NCI-H510A treated with DMSO at 0.1 percent for 48 hours (cell line): ENCODE results near the gene MGAT3.

Experiments used
- DNase-seq: peaks from one replicate; lab custom pipeline; 2025; lab: John Stamatoyannopoulos, UW

Gene MGAT3

DNA sequence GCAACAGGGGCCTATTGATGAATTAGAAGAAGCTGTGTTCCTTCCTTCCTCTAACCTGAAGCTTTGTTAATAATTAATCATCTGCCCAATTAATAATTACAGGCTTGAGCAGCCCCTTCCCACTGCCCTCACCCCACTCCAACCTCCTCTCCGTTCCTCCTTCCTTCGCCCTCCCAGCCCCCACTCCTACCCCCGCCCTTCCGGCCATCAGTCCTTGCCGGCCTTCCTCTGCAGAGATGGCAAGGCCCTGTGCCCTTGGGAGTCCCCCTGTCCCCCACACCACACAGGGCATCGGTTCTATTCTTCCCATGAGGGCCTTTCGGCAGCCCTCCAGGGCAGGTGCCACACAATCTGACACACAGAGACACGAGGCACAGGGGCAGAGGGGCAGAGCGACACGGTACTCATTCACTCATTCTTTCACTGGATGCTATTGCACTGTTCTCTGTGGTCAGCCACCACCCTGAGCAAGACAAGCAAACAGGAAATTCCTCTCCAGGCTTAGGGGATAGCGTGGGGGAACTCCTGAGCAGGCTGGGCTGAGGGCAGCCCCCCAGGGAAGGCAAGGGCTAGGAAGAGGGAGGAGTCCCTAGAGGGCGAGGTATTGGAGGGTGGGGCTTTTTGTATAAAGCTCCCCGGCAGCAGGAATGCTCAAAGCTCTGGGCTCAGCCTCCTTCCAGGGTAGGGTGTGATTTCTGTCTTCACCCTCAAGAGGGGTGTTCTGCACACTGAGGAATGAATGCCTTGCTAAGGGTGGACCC, 14.7 kb downstream of the MGAT3 start:
- DNase-seq = peak; percentile 12

DNA sequence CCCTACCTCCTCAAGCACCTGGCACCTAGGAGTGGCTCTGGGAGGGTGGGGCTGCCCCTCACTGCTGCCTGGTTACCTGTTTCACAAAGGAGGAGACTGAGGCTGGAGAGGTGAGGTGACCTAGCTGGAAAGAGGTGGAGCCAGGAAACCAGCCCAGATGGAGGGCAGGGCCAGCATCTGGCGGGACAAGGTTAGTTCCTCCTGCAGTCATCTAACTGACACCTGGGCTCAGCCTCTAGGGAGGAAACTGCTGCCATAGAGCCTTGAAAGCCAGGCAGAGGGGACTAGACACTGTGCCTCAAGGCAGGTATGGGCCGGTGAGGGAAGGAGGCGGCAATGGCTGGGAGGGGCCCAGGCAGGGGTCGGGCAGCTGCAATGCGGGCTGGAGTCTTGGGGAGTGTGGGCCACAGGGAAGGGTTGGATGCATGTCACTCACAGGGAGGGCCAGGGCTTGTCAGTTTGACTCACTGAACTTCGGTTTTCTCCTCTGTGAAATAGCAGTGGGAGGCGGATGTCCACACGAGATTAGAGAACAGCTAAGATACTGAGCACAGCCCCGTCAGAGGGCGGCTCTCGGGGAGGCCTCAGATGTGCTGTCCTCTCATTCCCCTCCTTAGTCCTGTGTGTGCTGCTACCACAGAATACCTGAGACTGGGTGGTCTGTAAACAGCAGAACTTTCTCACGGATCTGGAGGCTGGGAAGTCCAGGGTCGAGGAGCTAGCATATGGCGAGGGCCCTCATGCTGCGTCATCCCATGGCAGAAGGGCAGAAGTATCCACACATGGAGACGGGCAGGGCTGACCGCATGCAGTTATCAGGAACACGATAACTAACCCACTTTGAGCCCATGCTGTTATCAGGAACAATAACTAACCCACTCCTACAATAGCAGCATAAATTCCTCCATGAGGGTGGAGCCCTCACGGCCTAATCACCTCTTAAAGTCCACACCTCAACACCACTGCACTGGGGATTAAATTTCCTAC, 16.1 kb downstream of the MGAT3 start:
- peak; percentile 69 for DNase-seq

DNA sequence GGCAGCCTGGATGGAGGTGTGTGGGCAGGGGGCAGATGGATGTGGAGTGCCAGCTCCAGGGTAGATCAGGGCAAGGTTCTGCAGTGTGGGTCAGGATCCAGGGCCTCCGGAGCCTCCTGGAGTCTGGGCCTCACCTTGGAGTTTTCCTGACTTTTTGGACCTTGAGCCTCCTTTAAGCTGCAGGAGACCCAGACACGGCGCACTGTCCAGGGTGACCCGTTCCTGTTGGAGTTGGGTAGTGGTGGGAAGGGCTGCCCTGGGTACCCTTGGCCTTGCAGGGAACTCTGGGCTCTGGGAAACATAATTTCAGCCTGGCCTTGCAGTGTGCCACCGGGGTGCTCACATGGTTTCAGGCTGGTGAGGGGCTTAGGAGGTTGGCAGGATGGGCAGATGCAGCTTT, 17.0 kb downstream of the MGAT3 start:
- no peak for DNase-seq

DNA sequence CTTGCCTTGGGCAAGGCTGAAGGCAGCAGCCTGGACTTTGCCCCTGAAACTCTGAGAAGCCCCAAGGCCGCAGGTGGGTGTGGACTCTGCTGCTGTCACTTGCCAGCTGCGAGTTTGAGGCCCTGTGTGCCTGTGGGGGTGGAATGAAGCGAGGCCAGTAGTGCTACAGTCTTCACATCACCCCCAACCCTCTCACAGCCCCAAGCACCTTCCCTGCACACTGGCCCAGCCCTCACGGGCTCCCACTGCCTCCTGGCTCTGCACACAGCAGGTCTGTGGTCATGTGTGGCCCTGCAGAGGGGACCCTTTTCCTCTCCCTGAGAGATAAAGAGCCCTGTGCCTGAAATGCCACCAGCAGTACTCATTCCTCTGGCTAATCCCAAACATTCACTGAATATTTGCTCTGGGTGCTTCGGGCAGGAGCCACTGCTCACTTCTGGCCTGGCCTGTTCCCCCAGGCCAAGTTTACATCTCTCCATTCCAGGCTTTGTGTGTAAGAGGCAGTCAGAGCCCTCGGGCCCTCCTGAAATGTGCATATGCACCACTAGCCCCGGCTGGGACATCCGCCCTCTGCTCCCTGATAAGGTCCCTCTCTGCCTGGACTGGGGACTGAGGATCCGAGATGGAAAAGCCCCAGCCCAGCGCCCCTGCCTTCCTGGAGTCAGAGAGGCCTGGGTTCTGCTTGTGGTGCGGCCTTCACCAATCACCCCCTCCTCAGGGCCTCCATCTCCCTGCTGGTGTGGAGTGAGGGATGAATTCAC, 17.7 kb downstream of the MGAT3 start:
- no peak for DNase-seq

DNA sequence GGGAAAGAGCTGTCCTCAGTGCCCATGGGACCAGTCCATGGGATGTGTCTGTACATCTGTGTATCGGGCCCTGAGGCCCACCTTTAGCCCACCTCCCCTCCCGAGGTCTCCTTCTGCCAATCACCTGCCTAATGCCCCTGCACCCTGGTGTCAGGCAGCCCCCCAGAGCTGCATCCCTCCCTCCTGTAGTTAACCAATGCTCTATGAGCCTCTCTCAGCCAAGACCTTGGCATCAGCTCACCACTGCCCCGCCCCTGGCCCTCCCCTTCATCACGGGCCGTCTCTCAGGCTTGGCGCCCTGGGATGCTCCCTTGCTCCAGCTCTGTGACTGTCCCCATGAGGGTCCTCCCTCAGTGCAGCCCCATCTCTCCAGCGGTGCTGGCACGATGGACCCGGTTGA, 18.5 kb downstream of the MGAT3 start:
- DNase-seq = no peak

- no peak for DNase-seq
Measured at GRCh38 chr22:39475902-39476301, 19.1 kb downstream of the MGAT3 start.

GRCh38 chr22:39476664-39477063, 19.9 kb downstream of the MGAT3 start:
- no peak for DNase-seq

DNA sequence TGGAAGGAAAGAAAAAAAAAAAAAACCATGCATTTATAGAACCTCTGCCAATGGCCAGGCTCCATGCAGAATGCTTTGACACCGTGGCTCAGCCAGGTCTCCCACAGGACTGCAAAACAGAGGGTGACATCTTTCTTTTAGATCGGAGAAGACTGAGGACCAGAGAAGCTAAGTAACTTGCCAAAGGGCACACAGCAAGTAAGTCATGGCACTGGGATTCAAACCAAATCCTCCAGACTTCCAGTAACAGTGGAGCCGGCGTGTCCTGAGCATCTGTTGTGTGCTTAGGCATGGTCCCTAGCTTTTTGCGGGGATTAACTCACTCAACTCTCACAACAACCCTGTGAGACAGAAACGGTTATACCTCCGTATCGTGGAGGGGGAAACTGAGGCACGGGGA, 20.7 kb downstream of the MGAT3 start:
- no peak for DNase-seq

DNA sequence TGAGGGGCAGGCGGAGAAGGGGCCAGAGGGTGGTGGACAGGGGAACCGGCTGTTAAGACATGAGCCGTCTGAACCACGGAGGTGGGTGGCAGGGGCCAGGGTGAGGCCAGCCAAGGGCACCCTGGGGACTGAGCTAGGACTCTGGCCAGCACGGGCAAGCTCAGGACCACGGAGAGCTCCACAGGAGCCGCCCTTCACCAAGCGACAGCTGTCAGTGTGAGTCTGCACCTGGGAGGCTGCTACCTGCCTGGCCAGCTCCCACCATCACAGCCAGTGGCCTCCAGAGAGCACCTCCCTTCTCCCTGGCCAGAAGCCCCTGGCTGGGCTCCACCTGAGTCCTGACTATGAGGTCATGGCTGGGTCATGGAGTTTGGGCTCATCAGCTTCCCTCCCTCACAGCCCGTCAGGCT, 21.6 kb downstream of the MGAT3 start:
- DNase-seq = no peak

GRCh38 chr22:39479254-39479653, 22.4 kb downstream of the MGAT3 start:
- no peak for DNase-seq

GRCh38 chr22:39480557-39480956, 23.7 kb downstream of the MGAT3 start:
- DNase-seq = no peak

DNA sequence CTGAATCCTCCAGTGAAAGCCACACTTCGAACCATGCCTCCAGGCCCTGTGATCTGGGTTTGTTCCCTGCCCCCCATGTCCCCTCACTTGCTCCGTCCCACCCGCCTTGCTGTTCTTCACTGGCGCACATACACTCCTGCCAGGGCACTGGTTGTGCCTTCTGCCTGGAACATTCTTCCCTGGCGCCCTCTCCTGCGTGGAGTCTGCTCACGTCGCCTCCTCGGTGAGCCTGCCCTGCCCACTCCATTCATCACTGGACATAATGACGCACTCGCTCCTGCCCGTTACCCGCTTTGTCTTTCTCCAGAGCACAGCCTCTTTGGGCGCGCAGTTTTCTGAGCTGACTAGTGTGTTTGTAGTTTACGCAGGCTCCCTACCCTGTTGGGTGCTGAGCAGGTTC, 24.2 kb downstream of the MGAT3 start:
- no peak for DNase-seq

DNA sequence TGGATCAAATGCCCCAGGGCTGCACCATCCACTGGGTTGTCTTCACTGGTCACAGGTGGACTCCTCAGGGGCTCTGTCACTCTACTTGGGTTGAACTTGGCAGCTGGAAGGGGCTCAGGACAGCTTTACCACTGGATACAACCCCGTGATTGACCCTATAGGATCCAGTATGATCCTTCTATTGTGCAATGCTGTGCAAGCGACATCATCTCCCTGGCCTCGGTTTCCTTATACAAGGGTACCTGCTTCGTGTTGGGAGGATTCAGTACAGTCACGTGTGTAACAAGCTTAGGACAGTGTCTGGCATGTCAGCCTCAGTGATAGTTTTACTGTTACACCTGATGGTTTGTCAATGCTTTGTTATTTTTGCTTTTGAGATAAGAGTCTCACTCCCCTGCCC, 24.8 kb downstream of the MGAT3 start:
- DNase-seq = no peak

DNA sequence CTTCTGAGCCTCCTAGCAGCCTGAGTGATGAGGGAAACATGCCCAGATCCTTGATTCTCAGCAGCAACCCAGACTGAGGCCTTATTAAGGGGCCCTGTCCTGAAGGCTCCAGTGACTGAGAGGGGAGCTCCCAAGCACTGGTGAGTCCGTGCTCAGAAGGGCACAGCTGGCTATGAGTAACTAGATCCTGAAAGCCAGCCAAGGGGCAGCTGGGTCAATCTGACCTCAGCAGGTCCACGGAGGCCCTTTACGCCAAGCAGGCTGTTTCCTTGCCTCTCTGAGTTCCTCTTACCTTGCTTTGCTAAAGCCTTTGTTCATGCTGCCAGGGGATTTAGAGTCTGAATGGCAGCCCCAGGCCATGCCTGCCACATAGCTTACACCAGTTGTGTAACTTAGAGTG, 26.0 kb downstream of the MGAT3 start:
- DNase-seq = no peak

DNA sequence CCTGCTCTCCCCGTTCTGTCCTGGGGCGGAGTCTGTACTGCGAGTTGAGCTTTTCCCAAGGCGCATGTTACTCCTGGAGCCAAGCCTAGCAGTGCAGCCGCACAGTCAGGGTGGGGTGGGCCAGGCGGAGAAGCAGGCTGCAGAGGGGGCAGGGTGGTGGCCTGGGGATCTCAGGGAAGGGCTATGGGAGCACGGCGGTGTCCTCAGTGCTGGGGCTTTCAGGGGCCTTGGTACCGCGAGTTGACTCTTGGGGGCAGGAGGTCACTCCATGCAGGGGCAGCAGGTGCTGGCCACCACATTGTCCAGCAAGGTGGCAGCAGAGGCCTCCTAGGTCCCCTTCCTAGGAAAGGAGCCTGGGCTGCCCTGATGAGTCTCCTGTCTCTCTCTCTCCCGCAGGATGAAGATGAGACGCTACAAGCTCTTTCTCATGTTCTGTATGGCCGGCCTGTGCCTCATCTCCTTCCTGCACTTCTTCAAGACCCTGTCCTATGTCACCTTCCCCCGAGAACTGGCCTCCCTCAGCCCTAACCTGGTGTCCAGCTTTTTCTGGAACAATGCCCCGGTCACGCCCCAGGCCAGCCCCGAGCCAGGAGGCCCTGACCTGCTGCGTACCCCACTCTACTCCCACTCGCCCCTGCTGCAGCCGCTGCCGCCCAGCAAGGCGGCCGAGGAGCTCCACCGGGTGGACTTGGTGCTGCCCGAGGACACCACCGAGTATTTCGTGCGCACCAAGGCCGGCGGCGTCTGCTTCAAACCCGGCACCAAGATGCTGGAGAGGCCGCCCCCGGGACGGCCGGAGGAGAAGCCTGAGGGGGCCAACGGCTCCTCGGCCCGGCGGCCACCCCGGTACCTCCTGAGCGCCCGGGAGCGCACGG, 30.4 kb downstream of the MGAT3 start:
- DNase-seq = no peak

- no peak for DNase-seq
Measured at GRCh38 chr22:39487826-39488520, 31.2 kb downstream of the MGAT3 start.

GRCh38 chr22:39488563-39489083, 31.8 kb downstream of the MGAT3 start:
- DNase-seq = no peak

DNA sequence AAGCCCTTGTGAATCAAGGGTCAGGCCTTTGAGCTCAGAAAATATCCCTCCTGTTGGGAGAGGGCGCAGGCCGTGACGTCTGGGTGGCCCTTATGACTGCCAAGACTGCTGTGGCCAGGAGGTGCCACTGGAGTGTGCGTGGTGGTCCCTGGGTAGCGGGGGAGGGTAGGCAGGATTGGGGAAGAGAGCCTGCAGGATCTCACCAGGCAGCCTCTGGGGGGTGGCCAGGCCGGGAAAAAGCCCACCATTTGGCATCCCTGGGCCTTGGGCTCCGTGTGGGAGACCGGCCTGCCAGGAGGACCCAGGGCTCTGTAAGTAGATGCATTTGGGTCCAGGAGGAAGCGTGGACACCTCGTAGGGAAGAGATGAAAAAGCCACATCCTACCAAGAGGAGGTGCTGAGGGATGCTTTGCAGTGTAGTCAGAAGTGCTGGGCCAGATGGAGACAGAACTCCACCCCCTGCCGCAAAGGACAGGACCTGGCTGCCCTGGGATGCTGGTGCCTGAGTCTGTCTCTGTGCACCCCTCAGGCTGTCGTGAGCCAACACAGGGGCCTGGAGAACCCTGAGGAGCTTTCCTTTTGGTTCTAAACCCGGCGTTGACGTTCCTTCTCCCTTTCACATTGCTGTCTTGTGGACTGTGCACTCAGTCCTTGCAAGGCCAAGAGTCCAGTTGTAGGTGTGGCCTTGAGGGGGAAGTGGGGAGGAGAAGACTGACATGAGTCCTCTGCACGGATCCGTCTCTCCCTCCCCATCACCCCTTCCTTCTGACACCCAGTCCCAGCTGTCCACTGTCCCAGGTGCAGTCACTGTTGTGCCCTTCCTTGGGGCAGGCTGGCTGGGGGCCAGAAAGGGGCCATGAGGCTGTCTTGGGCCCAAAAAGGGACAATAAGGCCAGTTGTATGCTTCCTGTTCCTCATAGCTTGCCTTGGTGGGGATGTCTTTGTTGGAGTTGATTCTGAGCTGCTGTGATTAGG, 32.6 kb downstream of the MGAT3 start:
- DNase-seq = no peak

- peak; percentile 36 for DNase-seq
Measured at GRCh38 chr22:39490135-39490798, 33.5 kb downstream of the MGAT3 start.
